ENCODE measurements around the gene DDC.
"Not testable (repeated sequence)": the region's sequence is repeated elsewhere in the genome, so short reads cannot be mapped to it uniquely, and the experiment has no call there.

Gene DDC

DNA sequence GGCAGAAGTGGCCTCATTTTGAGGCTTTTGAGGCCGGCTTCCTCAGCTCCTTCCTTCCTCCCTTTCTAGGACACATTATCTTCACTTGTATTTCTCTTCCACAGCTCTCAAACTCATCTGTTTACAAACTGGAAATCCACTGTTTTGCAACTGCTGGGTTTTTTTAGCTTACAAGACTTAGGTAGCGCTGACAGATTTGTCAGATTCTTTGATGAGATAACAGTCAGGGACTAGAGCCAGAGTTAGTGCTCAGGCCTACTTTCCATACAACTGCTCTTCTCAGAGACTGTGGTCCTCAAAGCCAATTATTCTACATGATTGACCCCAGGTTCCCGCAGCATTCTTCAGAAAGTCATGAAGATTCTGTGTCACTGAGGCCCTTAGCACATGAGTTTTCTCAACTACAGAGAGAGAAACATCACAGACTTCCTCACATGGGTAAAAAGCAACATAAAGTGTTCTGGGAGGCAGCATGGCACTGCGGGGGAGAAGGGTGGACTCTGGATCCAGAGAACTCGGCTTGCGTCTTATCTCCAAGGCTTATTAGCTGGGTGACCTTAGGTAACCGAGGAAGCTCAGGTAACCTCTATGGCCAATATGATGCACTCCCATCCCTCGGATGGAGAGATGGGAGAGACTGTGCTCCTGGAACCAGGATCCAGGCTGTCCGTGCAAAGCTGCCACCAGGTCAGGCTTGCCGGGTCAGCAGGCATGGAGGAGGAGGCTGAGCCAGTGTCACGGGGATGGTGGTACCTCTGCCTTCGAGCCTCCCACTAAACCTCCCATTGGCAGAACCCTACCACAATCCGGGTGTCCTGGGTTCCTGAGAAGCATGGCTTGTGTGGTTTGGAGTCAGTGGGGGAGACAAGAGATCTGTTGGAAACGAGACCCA, 10.5 kb downstream of the DDC start:
- DNase-seq, result no peak

DNA sequence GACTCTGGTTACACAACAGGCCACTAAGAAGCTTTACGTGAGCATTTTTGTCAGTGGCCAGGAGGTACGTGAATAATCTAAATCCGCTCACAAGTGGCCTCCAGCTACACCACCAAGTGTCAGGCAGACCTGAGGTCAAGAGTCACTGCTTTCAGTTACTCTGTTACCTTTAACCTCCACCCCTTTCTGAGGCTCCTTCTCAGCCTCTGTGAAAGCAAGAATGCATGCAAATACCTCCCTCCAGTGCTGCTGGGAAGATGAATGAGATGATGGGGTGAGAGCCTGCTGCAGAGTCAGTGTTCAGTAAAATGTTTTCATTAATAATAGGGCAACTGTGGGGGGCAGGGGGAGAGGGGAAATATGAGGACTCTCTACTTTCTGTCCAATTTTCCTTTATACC, 11.2 kb downstream of the DDC start:
- no peak for DNase-seq

DNA sequence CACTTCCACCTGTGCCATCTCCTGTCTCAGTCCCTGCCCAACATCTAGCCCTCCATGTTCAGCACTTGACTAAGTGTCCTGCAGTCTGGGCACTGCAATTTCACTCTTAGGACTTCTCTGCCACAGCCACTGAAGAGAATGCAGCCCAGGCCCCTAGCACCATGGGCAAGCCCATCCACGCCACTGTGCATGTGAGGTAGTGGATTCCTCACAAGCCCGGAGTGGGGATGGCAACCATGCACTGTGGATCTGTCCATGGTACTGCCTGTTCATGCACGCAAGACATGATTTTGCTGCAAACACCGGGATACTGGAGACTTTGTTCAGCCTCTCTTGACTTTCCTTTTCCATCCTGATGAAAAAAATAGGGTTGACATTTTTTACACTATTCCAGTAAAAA, 12.3 kb downstream of the DDC start:
- no peak for DNase-seq

DNA sequence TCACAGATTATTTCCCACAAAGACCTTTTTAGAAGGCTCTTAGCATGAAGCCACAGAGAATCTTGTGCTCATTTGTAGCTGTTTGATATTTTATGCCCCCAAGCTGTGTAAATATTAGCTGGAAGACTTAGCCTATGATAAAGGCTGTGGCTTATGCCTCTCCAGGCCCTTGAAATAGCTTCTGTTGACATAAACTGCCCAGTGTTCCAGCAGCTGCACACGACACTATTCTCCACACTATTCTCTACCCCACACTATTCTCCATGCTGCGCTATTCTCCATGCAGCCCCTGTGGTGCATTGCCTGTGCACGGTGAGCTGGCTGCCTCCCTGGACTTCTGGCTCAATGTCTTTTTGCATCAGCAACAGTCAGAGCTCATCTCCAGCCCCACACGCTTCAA, 13.1 kb downstream of the DDC start:
- DNase-seq, result peak; percentile 80

DNA sequence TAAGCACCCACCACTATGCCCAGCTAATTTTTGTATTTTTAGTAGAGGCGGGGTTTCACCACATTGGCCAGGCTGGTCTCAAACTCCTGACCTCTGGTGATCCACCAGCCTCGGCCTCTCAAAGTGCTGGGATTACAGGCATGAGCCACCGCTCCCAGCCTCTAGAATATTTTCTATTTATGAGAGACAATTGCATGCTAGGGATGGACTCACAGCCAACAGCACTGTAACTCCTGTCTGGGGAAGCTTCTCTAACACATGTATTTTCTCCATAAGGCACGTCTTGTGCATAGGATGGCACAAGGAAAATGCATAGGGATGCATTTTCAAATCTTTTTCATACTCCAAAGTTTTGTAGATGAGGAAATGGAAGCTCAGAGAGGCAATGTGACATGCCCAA, 19.6 kb downstream of the DDC start:
- DNase-seq, result not testable (repeated sequence)

DNA sequence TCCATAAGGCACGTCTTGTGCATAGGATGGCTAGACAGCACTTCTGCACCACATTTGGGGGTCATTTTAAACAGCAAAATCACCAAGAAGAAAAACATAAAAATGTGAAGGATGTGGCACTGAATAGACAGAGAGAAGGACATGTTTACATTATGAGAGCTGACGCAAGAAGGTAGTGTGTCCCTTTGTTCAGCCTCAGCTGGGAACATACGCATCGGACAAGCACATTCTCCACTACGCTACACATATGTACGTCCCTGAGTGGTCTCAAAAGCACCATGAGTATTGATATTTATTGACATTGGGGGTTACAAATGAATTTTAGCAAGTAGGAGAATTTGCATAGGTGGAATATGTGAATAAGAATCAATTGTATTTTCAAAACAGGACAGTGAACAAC, 20.2 kb downstream of the DDC start:
- no peak for DNase-seq

DNA sequence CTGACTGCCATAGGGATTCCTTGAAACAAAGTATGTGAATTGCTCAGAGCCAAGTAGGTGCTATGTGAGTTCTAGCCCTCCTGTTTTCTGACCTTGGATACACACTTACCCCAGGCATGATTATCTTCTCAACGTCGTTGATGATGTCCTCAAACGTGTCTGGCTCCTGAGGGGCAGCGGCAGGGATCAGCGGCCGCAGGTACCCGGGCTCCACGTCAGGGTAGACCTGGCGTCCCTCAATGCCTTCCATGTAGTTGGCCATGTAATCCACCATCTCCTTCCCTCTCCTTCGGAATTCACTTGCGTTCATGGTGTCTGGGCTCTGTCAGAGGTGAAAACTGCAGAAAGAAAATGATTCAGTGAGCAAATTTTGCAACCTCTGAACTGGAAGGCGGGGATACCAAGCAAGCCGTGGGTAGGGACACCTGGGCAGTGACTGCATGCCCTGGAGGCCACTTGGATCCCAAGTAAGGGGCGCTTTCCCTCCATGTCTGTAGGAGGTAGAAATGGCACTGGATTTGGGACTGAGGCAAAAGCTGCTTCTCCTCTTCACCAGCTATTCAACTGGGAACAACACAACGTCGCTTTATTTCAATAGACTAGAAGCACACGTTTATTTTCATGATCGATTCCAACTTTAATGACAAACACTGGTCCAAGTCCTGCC, 21.3 kb downstream of the DDC start:
- DNase-seq, result no peak

DNA sequence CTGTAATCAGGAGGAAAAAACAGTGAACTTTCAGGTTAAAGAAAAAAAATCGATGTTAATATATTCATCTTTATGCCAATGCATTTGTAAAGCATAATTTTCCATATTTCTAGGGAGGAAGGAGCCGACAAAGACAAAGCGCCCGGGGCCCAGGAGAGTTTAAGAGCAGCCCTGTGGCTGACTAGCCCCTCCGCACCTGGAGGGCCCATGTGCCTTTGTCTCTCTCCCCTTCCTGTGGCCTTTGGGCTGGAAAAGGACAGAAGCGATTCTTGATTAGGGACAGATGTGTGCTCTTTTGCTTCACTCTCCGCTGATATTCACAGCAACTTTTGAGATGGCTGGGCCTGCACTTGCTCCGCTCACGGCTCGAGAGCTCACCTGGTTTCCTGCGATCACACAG, 23.1 kb downstream of the DDC start:
- no peak for DNase-seq

DNA sequence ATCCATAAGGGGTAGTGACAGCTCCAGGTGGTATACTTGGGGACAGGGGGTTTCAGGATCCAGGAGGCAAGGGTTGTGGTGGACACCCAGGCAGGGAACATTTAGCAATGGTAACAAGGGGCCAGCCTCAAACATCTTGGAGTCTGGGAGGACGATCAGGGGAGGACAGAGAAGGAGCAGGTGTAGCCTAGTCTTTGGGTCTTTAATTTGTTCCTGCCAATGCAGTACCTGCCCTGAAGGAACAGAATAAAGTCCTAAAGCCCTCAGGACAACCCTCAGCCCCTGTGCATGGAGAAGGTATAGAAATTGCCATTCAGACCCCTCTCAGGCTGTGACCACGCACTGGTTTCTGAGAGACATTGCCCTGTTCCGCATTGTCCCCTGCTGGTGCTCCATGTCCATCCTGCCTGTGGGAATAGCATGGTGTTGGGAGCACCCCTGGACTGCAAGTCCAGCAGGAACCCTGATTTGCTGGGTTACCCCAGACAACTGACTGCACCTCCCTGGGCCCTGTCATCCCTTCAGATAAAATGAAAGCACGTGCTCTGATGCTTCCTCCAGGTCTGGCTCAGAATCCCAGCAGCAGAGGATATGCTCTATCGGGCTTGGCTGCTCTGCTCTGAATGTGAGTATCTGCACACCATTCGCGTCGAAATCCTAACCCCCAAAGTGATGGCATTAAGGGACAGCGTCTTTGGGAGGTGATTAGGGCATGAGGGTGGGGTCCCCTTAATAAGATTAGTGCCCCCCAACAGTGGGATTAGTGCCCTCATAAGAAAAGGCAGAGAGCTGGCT, 24.2 kb downstream of the DDC start:
- DNase-seq, result no peak

DNA sequence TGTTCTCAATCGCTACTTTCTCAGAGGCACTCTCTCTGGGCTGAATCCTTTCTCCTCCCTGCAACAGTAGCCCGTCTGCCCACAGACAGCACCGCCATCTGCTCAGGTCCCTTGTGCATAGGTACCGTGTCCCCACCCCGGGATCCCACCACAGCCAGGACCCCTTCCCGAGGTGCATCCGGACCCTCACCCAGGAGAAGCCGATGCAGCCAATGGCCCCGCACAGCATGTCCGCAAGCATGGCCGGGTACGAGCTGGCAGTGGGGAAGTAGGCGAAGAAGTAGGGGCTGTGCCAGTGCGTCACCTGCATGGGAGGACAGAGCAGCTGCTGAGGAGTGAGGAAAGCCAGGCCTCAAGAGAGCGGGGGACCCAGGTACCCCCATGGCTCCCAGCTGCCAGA, 25.5 kb downstream of the DDC start:
- DNase-seq, result no peak

DNA sequence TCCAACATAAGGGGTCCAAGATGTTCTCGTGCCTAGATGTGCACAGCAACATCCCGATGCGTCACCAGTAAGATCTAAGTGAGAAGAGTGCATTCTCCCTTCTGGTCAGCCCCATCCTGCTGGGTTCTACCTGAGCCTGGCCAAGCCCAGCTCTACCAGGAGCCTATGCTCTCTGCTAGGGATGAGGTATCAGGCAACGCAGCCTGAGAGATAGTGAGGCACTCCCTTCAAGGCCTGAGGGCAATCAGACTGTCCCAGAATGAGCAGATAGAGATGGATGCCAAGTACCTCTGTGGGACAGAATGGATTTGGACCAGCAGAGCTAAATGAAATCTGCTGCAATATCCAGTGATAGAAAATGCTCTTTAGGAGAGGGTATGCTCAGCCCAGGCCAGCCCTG, 26.7 kb downstream of the DDC start:
- no peak for DNase-seq

DNA sequence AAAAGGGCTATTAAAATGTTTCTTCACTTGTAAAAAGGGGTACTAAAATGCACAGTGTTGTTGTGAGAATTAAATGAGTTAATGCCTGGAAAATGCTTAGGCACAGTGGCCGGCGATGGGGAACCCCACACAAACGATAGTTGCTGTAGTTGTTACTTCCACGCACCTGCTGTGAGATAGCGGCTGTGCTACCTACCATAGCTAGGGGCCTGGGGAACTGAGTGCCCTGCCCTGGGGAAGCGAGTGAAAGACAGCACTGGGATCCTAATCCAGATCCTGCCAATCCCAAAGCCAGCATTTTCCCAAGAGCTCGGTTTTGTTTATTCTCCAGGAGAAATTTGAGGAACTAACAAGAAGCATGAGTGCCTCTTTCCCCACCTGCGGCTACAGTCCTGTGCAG, 27.8 kb downstream of the DDC start:
- DNase-seq, result no peak

DNA sequence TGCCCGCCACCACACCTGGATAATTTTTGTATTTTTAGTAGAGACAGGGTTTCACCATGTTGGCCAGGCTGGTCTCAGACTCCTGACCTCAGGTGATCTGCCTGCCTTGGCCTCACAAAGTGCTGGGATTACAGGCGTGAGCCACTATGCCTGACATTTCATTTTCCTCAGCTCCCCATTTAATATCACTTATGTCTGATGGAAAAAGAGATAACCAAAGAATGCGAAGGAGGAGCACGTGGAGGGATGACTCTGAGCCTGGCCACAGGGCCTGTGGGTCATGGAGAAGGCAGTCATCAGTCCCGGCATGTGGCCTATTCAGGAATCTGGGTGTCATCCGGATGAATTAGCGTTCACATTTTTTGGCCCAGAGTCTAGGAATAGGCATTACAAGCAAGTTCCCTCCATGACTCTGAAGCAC, 29.9 kb downstream of the DDC start:
- not testable (repeated sequence) for DNase-seq

DNA sequence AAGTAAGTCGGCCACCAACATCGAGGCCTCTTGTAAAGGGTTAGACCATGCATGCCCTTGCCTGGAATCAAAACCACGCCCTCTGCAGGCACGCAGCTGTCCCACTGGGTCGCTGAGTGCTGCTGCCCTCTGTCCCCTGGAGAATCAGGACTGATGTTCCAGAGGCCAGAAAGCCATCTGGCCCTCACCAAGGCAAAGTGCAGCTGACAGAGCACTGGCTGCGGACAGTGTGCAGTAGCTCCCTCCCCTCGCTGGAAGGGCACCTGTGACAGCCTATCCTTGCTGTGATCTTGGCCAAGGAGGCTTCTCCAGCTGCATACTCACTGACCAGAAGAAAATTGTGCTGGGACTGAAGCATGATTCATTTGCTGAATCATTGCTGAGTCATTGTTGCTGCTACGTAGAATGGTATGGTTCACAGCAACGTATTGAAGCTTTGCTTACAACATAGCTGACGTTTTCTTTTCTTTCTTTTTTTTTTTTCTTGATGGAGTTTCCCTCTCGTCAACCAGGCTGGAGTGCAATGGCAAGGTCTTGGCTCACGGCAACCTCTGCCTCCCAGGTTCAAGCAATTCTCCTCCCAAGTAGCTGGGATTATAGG, 30.4 kb downstream of the DDC start:
- DNase-seq, result no peak

DNA sequence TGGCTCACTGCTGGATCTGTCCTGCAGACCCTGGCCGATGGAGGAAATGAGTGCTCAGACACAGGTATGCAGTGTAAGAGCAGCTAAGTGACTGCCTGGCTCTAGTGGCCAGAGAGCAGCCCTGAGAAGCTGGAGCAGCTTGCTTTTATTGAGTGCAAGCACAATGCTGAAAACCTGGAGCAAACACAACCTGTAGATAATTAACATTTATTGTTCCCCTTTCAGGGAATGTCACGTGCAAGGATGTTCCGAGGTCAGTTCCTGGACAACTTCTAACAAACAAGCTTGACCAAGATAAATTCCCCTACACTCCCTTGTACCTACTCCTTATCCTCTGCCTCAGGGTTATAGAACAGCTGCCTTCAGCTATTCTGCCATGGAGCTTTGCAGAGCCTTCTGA, 31.3 kb downstream of the DDC start:
- no peak for DNase-seq

DNA sequence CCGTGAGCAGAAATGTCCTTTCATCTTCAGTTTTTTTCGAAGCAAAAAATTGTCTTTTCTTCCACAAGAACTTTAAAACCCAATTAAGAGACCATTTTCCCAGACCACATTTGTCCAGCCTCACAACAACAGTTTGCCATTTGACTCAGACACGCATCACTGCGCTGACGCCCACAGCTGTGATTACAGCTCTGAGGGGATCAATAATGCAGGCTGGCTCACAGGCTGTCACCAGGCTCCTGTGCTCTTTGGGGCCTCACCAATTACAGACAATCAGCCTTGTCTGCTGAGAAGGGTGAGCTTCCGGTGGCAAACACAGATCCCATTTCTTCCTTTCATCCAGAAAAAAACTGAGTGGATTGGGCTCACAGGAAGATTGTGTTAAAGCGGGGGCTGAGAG, 33.3 kb downstream of the DDC start:
- DNase-seq, result peak; percentile 79

DNA sequence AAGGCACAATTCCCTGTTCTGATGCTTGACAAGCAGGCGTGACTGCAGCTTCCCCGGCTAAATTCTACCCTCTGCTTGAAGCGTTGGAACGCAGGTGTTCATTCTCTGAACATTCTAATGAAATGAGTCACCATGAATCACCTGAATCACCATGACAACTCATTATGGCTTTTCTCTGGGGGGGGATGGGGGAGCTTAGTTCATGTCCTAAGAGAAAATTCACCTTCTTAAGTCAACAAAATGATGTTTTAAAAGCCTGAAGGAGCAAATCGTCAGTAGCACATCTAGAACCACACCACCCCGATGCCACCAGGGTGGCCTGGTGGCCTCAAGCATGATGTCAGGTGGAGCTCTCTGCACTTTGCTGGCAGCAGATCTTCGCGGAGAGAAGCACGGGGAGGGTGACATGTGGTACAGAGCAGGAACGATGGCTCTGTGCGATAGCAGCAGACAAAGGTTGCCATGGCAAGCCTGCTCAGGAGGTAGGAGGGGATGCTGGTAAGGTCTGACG, 33.7 kb downstream of the DDC start:
- peak; percentile 80 for DNase-seq

DNA sequence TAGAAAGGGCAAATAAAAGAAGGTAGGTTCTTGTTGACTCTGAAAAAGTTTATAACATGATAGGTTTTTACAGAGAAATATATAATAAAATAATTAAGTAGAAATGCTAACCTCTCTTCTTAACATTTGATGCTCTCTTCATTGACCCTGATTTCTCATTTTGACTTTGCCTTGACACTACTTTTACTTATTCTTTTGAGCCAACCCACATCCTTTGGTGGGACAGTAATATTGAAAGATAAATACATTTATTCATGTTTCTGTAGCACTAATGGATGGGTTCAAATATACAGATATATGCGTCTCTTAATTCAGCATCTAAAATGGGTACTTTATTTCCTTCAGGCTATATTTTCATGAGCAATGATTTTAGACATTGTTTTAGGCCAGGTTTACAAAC, 34.4 kb downstream of the DDC start:
- no peak for DNase-seq

DNA sequence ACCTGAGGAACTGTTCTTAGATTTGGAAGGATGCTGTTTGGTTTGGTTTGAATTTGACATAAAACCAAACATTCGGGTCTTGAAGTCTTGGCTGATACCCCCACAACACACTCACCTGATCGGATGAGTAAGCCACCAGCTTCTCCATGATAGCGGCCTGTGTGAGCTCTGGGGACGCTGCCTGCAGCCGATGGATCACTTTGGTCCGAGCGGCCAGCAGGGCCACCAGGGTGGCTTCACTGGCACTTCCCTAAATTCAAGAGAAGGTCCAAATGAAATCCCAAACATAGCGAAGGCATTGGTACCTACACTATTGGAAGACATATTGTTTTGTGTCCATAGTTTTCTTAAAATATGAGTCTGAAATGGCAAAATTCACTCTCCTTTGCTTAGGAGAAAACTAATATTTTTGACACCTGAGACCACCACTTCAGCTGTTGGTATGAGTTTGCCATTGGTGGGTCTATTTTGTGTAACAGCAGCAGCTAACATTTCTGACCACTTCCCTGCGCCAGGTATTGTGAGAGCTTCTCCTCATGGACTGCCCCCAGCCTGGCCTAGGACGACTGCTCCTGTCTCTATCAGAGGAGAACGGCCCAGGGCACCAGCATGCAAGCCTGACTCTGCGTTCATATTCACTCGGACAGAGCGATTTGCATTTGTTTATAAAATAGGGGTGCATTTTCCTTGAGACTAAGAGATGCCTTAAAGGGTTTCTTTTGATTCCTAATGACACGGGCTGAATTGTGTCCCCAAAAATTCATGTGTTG, 35.9 kb downstream of the DDC start:
- DNase-seq, result no peak

DNA sequence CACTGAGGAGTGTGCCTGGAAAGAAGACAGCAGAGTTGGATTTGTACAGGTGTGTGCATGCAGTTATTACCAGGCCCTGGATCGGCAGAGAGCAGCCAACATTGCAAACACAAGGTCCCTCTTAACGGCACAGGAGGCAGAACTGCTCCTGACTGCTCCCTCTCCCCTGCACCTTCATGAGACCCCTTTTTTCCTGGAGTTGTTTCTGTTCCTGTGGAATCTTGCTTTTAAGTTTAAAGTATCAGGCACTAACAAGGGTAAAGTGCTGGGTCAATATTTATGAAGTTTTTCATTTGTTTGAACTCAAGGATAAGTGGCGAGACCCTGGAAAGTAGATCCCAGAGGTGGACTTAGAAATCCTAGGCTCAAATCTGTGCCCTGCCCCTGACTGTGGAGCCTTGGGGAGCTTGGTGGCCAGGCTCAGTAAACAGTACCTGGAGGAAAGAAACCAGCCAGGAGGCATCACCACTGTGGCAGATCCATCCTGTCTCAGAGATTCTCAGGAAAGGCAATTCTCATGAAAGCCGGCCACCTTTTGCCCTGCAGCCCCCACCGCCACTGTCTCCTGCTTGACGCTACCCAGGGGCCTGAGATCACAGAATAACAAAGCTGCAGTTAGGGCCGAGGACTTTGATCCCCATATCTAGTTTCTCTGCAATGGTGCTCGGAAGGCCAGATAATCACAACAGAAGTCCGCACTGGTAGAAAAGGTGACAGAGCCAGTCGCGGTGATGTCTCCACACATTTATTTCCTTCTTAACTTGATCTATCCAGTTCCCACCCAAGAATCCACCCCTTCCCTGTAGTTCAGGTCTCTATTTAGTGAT, 36.7 kb downstream of the DDC start:
- DNase-seq, result no peak

DNA sequence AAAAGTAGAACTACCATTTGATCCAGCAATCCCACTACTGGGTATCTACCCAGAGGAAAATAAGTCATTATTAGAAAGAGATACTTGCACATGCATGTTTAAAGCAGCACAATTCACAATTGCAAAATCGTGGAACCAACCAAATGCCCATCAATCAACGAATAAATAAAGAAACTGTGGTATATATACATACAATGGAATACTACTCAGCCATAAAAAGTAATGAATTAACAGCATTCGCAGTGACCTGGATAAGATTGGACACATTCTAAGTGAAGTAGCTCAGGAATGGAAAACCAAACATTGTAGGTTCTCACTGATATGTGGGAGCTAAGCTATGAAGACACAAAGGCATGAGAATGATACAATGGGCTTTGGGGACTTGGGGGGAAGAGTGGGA, 45.9 kb downstream of the DDC start:
- DNase-seq, result not testable (repeated sequence)

Measured in NCI-H1436 (cell line).